Measurements from ENCODE around the gene CYP4F2.
"Not testable (repeated sequence)": the region's sequence is repeated elsewhere in the genome, so short reads cannot be mapped to it uniquely, and the experiment has no call there.

GRCh38 chr19:15933761-15934331 is 36.0 kb upstream of the CYP4F2 start:
- not testable (repeated sequence) for TF ChIP-seq EZH2 (IDR thresholded peaks at IDR 0.05); POLR2AphosphoS5 (IDR thresholded peaks at IDR 0.05; ENCODE audit: borderline replicate concordance, low read depth, low read length); FOXP2 (optimal IDR thresholded peaks at IDR 0.05; ENCODE audit: control extremely low read depth, extremely low read length, insufficient read depth)

Measured in SK-N-MC (cell line).